HepG2 (cell line): Measurements from ENCODE around the gene JMJD6. TPM values are rescaled to one million over a fixed set of nuclear protein-coding genes. Genes with fewer than 3 reads are reported as not detected.

ENCODE experiments used
- ATAC-seq: fragments of 200-7000 bp; cut with Tn5 transposase; 3 replicates; pipeline ENCODE4 v1.9.1; 2020; ENCODE audit warnings: mild to moderate bottlenecking, moderate library complexity
- BruUV-seq: library from RNA; stranded (reverse); fragments of 400-500 nt; replicated peaks from 2 replicates; lab custom pipeline; 2021; lab: Mats Ljungman, UMichigan
- CTCF ChIA-PET: fragments of 300-600 bp; formaldehyde crosslinking; extraction: SDS; loops from one replicate; lab custom pipeline; 2021; ENCODE audit warnings: low total read pairs, inconsistent platforms, low intra/inter-chr PET ratio; lab: Yijun Ruan, JAX
- POLR2A ChIA-PET: fragments of 350-600 bp; sonication (Branson Sonifier 250); formaldehyde crosslinking; loops from one replicate; lab custom pipeline; 2020; ENCODE audit warnings: antibody characterized with exemption, inconsistent platforms; lab: Yijun Ruan, JAX
- DNase-seq: peaks from one replicate; pipeline ENCODE4 v3.0.0-alpha.2; 2015; ENCODE audit warnings: low spot score
- FAIRE-seq: peaks from 3 replicates; lab custom pipeline; 2011; peaks lifted over from hg19 to GRCh38; lab: Jason Lieb, UNC
- H2AFZ ChIP-seq: one replicate; pipeline ENCODE4 v1.6.1; 2011; ENCODE audit warnings: low read length, inconsistent platforms
- H3K27ac ChIP-seq: fragments of 300-600 bp; 3 replicates; pipeline ENCODE4 v1.8.0; 2011; ENCODE audit warnings: mixed run types, mild to moderate bottlenecking, mixed read lengths, low read length, inconsistent platforms; ENCODE audit not compliant: insufficient read depth; ENCODE audit errors: extremely low read length
- H3K27me3 ChIP-seq, 2 experiments: fragments of 200-600 bp in 1 of 2; 2 replicates in 1 of 2; 3 replicates in 1 of 2; pipeline versions ENCODE4 v1.6.0 to v1.8.0; 2011; ENCODE audit warnings: low read length in 2 of 2, mild to moderate bottlenecking in 2 of 2, moderate library complexity in 2 of 2, inconsistent platforms in 1 of 2; ENCODE audit not compliant: insufficient read depth in 2 of 2, control insufficient read depth in 1 of 2
- H3K36me3 ChIP-seq, 2 experiments: fragments of 200-600 bp in 1 of 2; replicated peaks in 1 of 2; 2 replicates in 1 of 2; 3 replicates in 1 of 2; pipeline versions ENCODE4 v1.5.1 to v1.8.0; 2011; ENCODE audit warnings: low read length in 2 of 2, inconsistent platforms in 1 of 2; ENCODE audit not compliant: insufficient read depth in 2 of 2, control insufficient read depth in 1 of 2
- H3K4me1 ChIP-seq: 2 replicates; pipeline ENCODE4 v1.5.1; 2012; ENCODE audit warnings: low read length, inconsistent platforms; ENCODE audit not compliant: insufficient read depth
- H3K4me2 ChIP-seq: 2 replicates; pipeline ENCODE4 v1.6.0; 2011; ENCODE audit warnings: low read depth, low read length, inconsistent platforms
- H3K4me3 ChIP-seq, 3 experiments: fragments of 200-600 bp in 1 of 3; sonication (generic), shearing (Covaris generic) in 1 of 3; replicated peaks in 1 of 3; 2 replicates each; pipeline ENCODE4 v1.5.1; 2011 to 2016; ENCODE audit warnings: low read length in 3 of 3, inconsistent platforms in 2 of 3, low read depth in 2 of 3, mild to moderate bottlenecking in 2 of 3, control low read depth in 1 of 3, mixed read lengths in 1 of 3; ENCODE audit not compliant: insufficient read depth in 1 of 3
- H3K79me2 ChIP-seq: one replicate; pipeline ENCODE4 v1.6.1; 2011; ENCODE audit warnings: low read length, inconsistent platforms; ENCODE audit not compliant: insufficient read depth
- H3K9ac ChIP-seq: 2 replicates; pipeline ENCODE4 v1.6.0; 2011; ENCODE audit warnings: mild to moderate bottlenecking, low read depth, low read length, inconsistent platforms; ENCODE audit not compliant: insufficient read depth
- H3K9me3 ChIP-seq: 2 replicates; pipeline ENCODE4 v1.5.1; 2012; ENCODE audit warnings: mild to moderate bottlenecking, low read length
- H4K20me1 ChIP-seq: 2 replicates; pipeline ENCODE4 v1.6.0; 2011; ENCODE audit warnings: inconsistent platforms, mild to moderate bottlenecking, low read length, moderate library complexity; ENCODE audit not compliant: insufficient read depth
- DZIP1 ChIP-seq: sonication (generic); formaldehyde crosslinking; IDR thresholded peaks from 2 replicates; pipeline ENCODE4 v1.5.0; 2020; ENCODE audit warnings: mild to moderate bottlenecking, missing genetic modification reagents
- EP300 ChIP-seq, 3 experiments: sonication (generic) in 1 of 3; formaldehyde crosslinking in 1 of 3; IDR thresholded peaks; 2 replicates each; pipeline versions ENCODE4 v1.5.1 to v1.6.1; 2011 to 2020; ENCODE audit warnings: low read depth in 2 of 3, low read length in 2 of 3, borderline replicate concordance in 1 of 3, improper control_type of control experiment in 1 of 3, mild to moderate bottlenecking in 1 of 3, missing genetic modification reagents in 1 of 3, moderate library complexity in 1 of 3
- FLYWCH1 ChIP-seq: sonication (generic); formaldehyde crosslinking; IDR thresholded peaks from 2 replicates; pipeline ENCODE4 v1.8.1; 2023; ENCODE audit warnings: mild to moderate bottlenecking, missing genetic modification reagents
- FOXJ3 ChIP-seq: sonication (generic); formaldehyde crosslinking; IDR thresholded peaks from 2 replicates; pipeline ENCODE4 v1.4.0; 2020; ENCODE audit warnings: missing genetic modification reagents, mild to moderate bottlenecking, borderline replicate concordance
- FOXO1 ChIP-seq: sonication (generic); formaldehyde crosslinking; IDR thresholded peaks from 2 replicates; pipeline ENCODE4 v1.4.0; 2020; ENCODE audit warnings: missing genetic modification reagents
- HBP1 ChIP-seq: IDR thresholded peaks from 2 replicates; pipeline ENCODE4 v1.6.1; 2016; ENCODE audit warnings: low read depth, control low read depth
- HNRNPL ChIP-seq: fragments of 200-400 bp; formaldehyde crosslinking; IDR thresholded peaks from 2 replicates; pipeline ENCODE4 v1.6.1; 2017; ENCODE audit warnings: mild to moderate bottlenecking, low read depth, low read length
- MEF2D ChIP-seq: sonication (generic); formaldehyde crosslinking; IDR thresholded peaks from 2 replicates; pipeline ENCODE4 v1.5.1; 2020; ENCODE audit warnings: mild to moderate bottlenecking, missing genetic modification reagents
- PHF5A ChIP-seq: IDR thresholded peaks from one replicate; pipeline ENCODE4 v1.6.1; 2018; ENCODE audit warnings: low read depth, missing genetic modification reagents; ENCODE audit not compliant: unreplicated experiment
- PITX1 ChIP-seq: sonication (generic); formaldehyde crosslinking; IDR thresholded peaks from 2 replicates; pipeline ENCODE4 v1.5.1; 2020; ENCODE audit warnings: mild to moderate bottlenecking, missing genetic modification reagents
- STAT6 ChIP-seq: sonication (generic); formaldehyde crosslinking; IDR thresholded peaks from 2 replicates; pipeline ENCODE4 v1.4.0; 2020; ENCODE audit warnings: missing genetic modification reagents, mild to moderate bottlenecking, borderline replicate concordance
- U2AF2 ChIP-seq: fragments of 200-400 bp; formaldehyde crosslinking; IDR thresholded peaks from 2 replicates; pipeline ENCODE4 v1.6.1; 2017; ENCODE audit warnings: low read depth, mild to moderate bottlenecking, low read length
- ZNF160 ChIP-seq: sonication (generic); formaldehyde crosslinking; IDR thresholded peaks from 2 replicates; pipeline ENCODE4 v1.8.0; 2022; ENCODE audit warnings: mild to moderate bottlenecking, inconsistent platforms, missing genetic modification reagents
- ZNF549 ChIP-seq: sonication (generic); formaldehyde crosslinking; IDR thresholded peaks from 2 replicates; pipeline ENCODE4 v1.5.0; 2020; ENCODE audit warnings: missing genetic modification reagents
- ZNF567 ChIP-seq: sonication (generic); formaldehyde crosslinking; IDR thresholded peaks from 2 replicates; pipeline ENCODE4 v1.8.1; 2023; ENCODE audit warnings: mild to moderate bottlenecking, missing genetic modification reagents, borderline replicate concordance
- ZNF878 ChIP-seq: sonication (generic); formaldehyde crosslinking; IDR thresholded peaks from 2 replicates; pipeline ENCODE4 v1.8.1; 2023; ENCODE audit warnings: mild to moderate bottlenecking, missing genetic modification reagents, moderate library complexity
- WGBS: methylation state at CpG from one replicate; pipeline ENCODE4 v1.1.6; 2017; ENCODE audit warnings: low lambda C conversion rate; 5-methylcytosine and 5-hydroxymethylcytosine counted together
- in situ Hi-C: cut with HindIII; loops from 2 replicates; pipeline ENCODE4 v1.10.0; 2017; ENCODE audit warnings: low pct_unique_long_range_greater_than_20kb; ENCODE audit not compliant: extremely low pct_ligation_motif_present
- intact Hi-C: fragments of 100-400 bp; cut with micrococcal nuclease; formaldehyde crosslinking; loops from one replicate; pipeline ENCODE4 v1.10.0; 2022; ENCODE audit not compliant: unreplicated experiment
- polyA plus RNA-seq, 8 experiments: library from polyadenylated mRNA; depleted of rRNA in 3 of 8; stranded (reverse) in 7 of 8; unstranded in 1 of 8; fragments of >200 nt; fragmentation: Illumina TruSeq in 4 of 8; extraction: Trizol in 4 of 8; gene quantifications; 2 replicates each; pipeline versions ENCODE4 v1.2.1 to v1.2.3, GENCODE V29; 2011 to 2016; ENCODE audit warnings: low read depth in 4 of 8, missing spikeins in 1 of 8, mixed read lengths in 1 of 8; ENCODE audit not compliant: insufficient read depth in 1 of 8
- total RNA-seq, 5 experiments: library from RNA; depleted of rRNA; stranded (reverse); fragments of >200 nt; fragmentation: Illumina TruSeq; extraction: Trizol; gene quantifications; 2 replicates each; pipeline ENCODE4 v1.2.3, GENCODE V29; 2016; ENCODE audit warnings: low read depth in 1 of 5

Gene JMJD6
- total and polyA plus RNA-seq, 2 of the 13 experiments (the other 11 are each of a cell fraction or from before 2014, with no cell fraction given), result 33.6 to 41.0 TPM

GRCh38 chr17:76691379-76692191 is 34.8 kb downstream of the JMJD6 start:
- no peak overlapping the region for H2AFZ ChIP-seq
- peak in 1 of 2 experiments; percentile 56; a peak in 1 of 4 replicates for TF ChIP-seq EP300 (IDR thresholded peaks at IDR 0.05; ENCODE audit: low read depth in 2 of 2, low read length in 2 of 2)
- 0 out of 2 replicates have a peak, but pooled peaks have one; percentile 9 for TF ChIP-seq EP300 (CRISPR knock-in tag; IDR thresholded peaks at IDR 0.05; ENCODE audit: borderline replicate concordance)
- TF ChIP-seq ZNF549 (CRISPR knock-in tag), result no peak
- no peak for TF ChIP-seq HBP1 (CRISPR knock-in tag)
- TF ChIP-seq STAT6 (CRISPR knock-in tag), result peak; percentile 79; the same call in 1 of the 2 replicates
- no peak for TF ChIP-seq U2AF2
- TF ChIP-seq PHF5A (CRISPR knock-in tag), result peak; percentile 18
- no peak for TF ChIP-seq DZIP1 (CRISPR knock-in tag)
- no peak for TF ChIP-seq ZNF878 (CRISPR knock-in tag)
- TF ChIP-seq FOXO1 (CRISPR knock-in tag), result peak; percentile 90; the same call in 1 of the 2 replicates
- no peak for TF ChIP-seq FLYWCH1 (CRISPR knock-in tag)
- peak; percentile 60 for TF ChIP-seq MEF2D (CRISPR knock-in tag)
- peak; percentile 31; the same call in 1 of the 2 replicates for TF ChIP-seq FOXJ3 (CRISPR knock-in tag)
- TF ChIP-seq PITX1 (CRISPR knock-in tag), result peak; percentile 91
- TF ChIP-seq HNRNPL, result no peak
- TF ChIP-seq ZNF160 (CRISPR knock-in tag), result no peak
- 0 out of 2 replicates have a peak, but pooled peaks have one; percentile 33 for TF ChIP-seq ZNF567 (CRISPR knock-in tag)

More at GRCh38 chr17:76691379-76692191, 34.8 kb downstream of the JMJD6 start:
- Histone ChIP-seq H4K20me1 (no peaks in the 10 kb centered on the region), H3K4me1 (peaks cover 92% of the 10 kb centered on the region), H3K4me3 (peak overlapping the region in 1 of 3 experiments; percentile 21; a peak in 1 of 6 replicates), H3K27me3 (no peaks in the 10 kb centered on the region), H3K27ac (peak overlapping the region; percentile 68), H3K9ac (peak overlapping the region; percentile 42), H3K79me2 (no peaks in the 10 kb centered on the region), H3K36me3 (peaks cover 0 to 2% of the 10 kb centered on the region in 2 experiments; a peak in 1 of 5 replicates), H3K9me3 (no peaks in the 10 kb centered on the region), H3K4me2 (peak overlapping the region; percentile 54)
- intact Hi-C loops, result no loop called here
- 44% methylated on average over 14 of the region's 14 CpGs for whole genome bisulfite sequencing
- in situ Hi-C loops, result no loop called here
- FAIRE-seq (peak; percentile 87), ATAC-seq (peak; percentile 78), DNase-seq (peak; percentile 86)
- CTCF ChIA-PET, result no interaction called here
- BruUV-seq, result no TSS peak
- POLR2A ChIA-PET, result interaction anchor here (1.0 to 2.0 kb wide), 6 partner anchors 9 to 122 kb away, joined by 3 to 11 read pairs (median 4); a partner anchor contains a TSS
